Activated CD8-positive, alpha-beta memory T cell treated with anti-CD3 and anti-CD28 coated beads, Interleukin-2, amount 50 U/mL, for 4 hours (primary cell): ENCODE results near the gene BTBD7.
"Not testable (repeated sequence)": the region's sequence is repeated elsewhere in the genome, so short reads cannot be mapped to it uniquely, and the experiment has no call there.

Experiments
- DNase-seq: peaks from one replicate; pipeline ENCODE4 v3.0.0-alpha.2; 2020

Gene BTBD7, protein sequence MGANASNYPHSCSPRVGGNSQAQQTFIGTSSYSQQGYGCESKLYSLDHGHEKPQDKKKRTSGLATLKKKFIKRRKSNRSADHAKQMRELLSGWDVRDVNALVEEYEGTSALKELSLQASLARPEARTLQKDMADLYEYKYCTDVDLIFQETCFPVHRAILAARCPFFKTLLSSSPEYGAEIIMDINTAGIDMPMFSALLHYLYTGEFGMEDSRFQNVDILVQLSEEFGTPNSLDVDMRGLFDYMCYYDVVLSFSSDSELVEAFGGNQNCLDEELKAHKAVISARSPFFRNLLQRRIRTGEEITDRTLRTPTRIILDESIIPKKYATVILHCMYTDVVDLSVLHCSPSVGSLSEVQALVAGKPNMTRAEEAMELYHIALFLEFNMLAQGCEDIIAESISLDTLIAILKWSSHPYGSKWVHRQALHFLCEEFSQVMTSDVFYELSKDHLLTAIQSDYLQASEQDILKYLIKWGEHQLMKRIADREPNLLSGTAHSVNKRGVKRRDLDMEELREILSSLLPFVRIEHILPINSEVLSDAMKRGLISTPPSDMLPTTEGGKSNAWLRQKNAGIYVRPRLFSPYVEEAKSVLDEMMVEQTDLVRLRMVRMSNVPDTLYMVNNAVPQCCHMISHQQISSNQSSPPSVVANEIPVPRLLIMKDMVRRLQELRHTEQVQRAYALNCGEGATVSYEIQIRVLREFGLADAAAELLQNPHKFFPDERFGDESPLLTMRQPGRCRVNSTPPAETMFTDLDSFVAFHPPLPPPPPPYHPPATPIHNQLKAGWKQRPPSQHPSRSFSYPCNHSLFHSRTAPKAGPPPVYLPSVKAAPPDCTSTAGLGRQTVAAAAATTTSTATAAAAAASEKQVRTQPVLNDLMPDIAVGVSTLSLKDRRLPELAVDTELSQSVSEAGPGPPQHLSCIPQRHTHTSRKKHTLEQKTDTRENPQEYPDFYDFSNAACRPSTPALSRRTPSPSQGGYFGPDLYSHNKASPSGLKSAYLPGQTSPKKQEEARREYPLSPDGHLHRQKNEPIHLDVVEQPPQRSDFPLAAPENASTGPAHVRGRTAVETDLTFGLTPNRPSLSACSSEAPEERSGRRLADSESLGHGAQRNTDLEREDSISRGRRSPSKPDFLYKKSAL

DNA sequence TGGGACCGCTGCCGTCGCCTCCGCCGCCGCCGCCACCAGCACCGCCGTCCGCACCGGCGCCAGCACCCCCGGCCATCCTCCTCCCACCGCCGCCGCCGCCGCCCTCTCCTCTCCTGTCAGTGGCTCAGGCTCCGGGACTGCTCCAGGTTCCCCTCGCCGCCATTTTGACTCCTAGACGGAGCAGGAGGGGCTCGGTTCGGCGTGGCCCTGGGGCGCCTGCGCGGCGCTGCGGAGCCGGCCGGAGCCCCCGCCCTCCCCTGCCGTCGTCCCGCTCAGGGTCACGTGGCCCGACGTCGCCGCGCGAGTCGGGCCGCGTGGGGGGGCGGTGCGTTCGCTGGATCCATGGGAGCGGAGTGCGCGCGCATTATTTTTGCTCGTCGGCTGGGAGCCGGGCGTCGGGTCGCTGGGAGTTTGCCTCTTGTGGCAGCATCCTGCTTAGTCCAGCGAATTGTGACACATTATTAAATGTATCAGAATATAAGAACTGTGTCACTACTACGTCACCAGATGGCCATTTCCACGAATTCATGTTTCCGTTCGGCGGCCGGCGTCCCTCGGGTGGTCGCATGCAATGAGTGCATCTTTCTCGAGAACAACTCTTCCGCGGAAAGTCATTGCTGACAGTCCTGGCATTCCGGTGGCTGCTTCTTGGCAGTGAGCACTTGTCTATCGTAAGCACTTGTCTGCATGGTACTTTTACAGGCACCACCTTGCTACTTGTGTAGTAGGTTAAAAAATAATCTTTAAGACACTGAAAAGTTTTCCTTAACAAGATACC, at the start of gene BTBD7:
TSS of gene BTBD7 (minus strand) at position 184 of the 778 bp plus-strand sequence. CDS start 36,985 bp downstream, outside the sequence.
- peak; percentile 96 for DNase-seq

DNA sequence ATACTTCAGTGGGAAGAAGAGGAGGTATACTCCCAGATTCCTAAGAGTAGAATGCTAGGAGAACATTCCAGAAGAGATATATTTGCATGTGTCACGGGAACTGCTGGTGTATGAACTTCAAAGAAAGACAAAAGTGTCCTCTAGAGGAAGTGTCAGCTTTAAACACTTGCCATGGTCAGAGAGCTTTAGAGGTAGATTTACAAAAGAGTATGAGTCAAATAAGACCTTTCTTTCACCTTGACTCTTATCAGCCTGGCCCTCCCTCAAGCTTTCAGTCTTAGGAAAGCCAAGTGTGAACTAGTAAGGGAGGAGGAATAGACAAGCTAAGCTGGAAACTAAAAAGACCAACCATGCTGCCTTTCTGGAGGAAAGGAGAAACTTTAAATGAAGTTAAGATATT, 48.8 kb upstream of the BTBD7 start:
- DNase-seq: no peak

DNA sequence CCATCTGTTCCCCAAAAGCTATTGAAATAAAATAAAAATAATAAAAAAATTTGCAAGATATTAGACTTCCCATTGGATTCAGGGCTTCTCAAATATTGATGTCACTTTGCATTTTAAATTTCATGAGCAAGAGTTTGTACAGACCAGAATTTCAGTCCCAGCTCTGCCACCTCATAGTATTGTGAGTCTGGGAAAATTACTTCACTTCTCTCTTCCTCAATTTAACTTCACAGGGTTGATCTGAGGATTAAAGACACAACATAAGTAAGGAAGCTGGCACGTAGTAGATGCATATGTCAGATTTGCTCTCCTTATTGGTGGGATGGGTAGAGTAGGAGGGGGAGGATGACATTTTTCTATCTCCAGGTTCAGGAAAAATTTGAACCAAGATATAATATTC, 47.0 kb upstream of the BTBD7 start:
- DNase-seq: no peak

DNA sequence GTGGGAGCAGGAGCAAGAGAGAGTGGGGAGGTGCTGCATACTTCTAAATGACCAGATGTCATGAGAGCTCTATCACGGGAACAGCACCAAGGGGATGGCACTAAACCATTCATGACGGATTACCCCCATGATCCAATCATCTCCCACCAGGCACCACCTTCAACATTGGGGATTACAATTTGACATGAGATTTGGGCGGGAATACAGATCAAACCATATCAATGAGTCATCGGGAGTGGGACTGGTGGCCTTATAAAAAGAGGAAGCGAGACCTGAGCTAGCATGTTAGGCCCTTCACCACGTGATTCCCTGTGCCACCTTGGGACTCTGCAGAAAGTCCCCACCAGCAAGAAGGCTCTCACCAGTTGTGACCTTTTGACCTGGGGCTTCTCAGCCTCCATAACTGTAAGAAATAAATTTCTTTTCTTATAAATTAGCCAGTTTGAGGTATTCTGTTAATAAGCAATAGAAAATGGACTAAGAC, 42.9 kb upstream of the BTBD7 start:
- DNase-seq: no peak

DNA sequence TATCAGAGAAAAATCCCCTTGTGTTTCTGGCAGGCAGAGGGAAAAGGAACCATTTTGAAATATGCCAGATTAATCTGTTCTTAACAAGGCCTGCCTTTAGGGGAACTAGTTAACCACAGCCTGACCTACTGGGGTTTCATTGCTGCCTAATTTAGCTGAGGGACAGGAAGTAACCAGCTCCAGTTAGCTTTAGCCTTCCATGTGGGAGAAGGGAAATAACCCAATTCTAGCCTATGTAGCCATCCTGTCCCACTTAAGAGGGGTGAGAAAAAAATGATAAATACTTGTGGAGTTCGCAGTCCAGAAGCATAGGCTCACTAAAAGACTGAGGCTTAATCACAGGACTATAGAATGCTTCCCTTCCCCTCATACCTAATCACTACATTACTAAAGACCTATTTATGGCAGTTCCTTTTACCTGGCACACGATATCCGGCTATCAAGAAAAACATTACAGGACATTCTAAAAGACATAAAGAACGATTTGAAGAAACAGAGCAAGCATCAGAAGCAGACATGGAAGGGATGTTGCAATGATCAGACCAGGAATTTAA, 37.0 kb upstream of the BTBD7 start:
- no peak for DNase-seq

DNA sequence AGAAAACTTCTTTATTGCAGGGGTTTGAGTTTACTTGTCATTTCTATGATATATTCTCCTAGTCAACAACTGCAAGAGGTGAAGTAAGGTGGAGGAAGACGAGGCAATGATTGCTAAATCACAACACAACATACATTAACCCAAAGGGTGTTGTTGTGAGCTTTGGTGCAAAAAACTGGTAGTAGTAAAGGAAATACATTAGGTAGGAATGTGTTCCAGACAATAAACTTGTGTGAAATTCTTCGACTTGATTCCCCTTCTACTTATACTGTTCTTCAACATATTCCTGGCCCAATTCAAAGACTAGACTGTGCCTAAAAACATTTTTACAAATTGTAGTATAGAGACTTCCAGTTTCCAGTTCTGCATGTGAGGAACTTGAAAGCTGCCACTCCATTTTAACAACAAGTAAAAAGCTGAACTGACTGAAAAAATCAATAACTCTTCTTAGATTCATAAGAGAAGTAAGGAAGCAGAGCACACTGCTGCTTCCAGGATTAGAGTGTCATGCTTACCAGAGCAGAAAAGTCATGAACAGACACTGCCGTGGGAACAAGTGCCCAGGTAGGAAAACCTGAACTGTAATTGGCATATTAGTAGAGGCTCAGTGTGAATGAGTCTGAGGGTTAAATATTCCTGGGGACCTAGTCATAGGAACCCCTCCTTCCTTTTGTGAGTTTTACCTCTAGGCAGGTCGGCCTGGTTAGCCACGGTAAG, 36.3 kb upstream of the BTBD7 start:
- DNase-seq: no peak

DNA sequence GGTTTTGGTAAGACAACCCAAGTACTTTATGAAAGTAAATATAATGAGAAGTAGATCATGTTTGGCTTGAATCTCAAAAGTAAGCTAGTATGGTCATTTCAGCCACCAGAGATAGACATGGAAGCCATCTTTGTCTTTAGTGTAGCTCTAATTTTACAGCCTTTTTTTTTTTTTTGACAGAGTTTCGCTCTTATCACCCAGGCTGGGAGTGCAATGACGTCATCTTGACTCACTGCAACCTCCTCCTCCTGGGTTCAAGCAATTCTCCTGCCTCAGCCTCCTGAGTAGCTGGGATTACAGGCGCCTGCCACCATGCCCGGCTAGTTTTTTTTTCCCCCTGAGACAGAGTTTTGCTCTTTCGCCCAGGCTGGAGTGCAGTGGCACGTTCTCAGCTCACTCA, 22.0 kb upstream of the BTBD7 start:
- DNase-seq: not testable (repeated sequence)

DNA sequence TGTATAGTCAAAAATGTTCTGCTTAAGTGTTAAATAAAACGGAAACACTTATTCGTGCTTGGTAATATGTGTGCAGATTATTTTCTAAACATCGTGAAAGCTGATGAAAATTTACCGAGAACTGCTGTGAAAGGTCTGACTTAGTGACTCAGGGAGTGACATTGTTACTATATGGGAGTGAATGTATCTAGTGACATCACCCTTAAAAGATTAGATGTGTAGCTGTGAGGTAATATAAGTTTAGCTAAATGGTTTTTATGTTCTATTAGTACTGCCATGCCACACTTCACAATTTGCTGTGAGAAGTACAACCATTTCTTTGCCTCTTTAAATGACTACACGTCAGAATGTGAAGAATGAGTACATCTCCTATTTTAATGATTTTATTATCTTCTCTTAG, 15.5 kb upstream of the BTBD7 start:
- no peak for DNase-seq

DNA sequence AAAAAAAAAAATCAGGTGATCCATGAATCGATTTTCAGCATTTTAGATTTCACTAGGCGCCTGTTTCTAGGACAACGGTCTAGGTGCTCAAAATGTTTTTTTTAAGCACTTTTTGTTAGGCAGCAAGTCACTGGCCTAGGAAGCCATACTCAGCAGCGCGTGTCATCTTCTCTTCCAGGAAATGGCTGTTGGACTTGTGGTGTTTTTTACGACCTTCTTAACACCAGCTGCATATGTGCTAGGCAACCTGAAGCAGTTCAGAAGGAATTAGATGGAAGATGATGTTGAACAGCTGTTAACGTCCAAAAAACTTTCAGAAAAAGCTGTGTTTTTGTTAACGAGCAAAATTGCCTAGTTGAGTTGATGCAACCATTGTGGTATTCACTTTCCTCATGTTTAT, 15.0 kb upstream of the BTBD7 start:
- DNase-seq: no peak

DNA sequence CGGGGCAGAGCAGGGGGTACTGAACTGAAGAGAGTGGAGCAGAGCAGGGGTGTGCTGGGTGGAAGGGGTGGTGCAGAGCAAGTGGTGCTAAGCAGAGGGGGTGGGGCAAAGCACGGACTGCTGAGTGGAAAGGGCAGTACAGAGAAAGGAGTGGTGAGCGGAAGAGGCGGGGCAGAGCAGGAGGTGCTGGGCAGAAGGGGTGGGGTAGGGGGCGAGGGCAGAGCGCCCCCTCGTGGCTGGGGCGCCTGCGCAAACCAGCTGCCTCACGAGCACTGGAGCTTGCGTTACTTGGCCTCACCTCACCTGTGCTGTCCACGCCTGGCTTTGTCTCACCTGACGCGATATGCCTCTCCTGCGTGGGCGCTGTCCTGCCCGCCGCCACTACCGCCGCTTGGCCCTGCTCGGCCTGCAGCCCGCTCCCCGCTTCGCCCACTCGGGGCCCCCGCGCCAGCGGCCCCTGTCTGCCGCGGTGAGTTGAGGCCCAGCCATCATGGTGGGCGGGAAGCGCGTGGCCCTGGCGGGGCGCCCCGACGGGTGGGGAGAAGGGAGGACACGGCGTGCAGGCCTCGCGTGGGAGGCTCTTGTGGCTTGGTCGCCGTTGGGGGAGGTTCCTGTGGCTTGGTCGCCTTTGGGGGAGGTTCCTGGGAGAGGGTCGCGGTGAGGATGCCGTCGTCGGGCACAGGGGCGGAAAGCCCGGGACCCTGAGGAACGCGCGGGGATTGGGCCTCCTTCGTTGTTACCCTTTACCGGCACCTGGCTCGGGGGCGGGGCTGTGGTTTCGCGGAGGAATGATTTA, 14.3 kb upstream of the BTBD7 start, which contains the start of gene COX8C:
TSS of gene COX8C (plus strand) at position 257 of the 796 bp plus-strand sequence. CDS start at position 344, 87 bp downstream.
- DNase-seq: no peak

DNA sequence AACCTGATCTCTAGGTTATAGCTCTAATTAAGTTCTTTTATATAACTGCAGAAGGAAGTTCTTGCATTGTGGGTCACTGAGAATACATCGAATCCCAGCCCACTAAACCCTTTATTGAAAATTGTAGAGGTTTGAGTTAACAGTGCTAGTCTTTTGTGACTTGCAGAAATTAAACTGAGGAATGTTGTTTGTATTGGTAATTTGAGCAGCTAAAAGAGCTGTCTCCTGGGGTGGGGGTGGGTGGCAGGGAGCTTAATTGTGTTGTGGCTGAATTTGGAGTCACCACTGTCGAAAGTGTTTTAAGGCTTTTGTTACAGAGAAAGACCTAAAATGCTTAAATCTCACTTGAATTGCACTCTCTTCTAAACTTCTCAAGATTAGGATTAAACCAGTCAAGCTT, 11.0 kb upstream of the BTBD7 start:
- DNase-seq: no peak

DNA sequence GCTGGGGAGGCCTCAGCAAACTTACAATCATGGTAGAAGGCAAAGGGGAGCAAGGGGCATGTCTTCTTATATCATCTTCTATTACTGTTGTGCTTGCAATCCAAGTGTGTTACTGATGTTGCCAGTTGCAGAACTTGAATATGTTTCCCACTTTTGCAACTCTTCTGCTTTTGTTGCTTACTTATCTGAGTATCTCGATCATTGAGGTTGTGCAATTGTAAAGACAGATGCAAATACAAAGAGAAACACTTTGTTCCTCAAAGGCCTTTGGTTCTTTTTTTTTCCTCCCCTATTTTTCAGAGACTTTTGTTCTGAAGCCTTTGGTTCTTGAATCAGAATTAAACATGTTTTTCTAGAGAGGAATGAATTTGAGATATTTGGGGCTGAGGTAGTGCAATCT, 10.4 kb upstream of the BTBD7 start:
- no peak for DNase-seq

DNA sequence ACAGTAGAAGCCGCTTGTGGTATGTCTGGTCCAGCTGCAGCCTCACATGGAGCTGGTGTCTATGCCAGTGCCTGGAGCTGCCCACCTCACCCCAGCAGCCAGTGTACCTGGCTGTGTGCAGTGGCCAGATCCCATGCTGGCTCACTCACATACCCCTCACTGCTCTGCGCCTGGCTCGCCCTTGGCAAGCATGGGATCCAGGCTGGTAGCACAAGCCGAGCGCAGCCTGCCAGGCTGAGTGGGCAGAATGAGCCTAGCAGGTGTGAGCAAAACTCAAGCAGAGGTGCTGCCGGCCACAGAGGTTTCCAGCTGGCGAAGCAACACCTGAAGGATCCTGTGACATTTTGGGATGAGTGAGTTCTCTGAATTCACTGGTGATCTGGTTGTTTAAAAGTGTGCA, 5.0 kb upstream of the BTBD7 start:
- DNase-seq: no peak

DNA sequence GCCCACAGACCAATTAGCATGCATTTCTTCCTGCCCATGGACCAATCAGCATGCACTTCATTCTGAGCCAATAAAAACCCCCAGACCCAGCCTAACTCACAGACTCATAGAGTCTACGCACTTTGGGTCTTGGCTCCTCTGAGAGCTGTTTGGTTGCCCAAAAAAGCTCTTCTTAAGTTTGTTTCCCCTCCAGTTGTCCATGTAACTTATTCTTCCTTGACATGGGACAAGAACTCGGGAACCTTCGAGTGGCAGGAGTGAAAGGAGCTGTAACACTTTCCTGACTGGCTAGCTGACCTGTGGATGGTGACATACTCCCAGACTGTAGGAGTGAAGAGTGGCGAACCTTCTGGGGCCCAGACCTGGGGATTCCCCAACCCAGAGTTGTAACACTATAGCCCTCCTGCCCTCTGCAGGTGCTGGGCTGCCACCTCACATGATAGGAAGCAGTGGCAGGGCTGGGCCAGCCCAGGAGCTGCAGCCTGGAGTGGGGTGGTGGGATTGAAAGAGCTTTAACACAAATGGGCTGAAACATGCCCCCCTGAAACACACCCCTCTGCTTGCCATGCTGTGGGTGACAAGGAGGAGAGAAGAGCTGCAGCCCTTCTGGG, 4.4 kb upstream of the BTBD7 start:
- DNase-seq: no peak

DNA sequence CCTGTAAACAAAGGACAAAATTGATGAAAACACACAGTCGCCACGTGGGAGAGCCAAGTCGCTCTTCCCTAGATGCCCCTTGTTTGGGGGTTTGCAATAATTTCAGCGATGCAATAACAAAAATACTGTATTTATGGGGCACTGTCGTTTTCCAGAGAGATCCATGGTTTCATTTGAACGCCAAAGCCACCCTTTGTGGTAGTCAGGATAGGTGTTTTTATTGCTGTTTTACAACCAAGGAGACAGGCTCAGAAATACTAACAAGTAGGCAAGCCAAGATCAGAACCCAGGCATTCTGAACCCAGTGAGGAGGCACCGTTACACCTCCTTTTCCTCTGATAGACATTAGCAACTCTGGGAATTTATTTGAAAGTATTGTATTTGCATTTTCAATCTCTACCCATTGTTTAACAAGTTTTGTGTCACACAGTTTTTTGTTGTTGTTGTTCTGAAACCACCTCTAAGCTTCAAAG, 831 bp upstream of the BTBD7 start:
- DNase-seq: no peak

DNA sequence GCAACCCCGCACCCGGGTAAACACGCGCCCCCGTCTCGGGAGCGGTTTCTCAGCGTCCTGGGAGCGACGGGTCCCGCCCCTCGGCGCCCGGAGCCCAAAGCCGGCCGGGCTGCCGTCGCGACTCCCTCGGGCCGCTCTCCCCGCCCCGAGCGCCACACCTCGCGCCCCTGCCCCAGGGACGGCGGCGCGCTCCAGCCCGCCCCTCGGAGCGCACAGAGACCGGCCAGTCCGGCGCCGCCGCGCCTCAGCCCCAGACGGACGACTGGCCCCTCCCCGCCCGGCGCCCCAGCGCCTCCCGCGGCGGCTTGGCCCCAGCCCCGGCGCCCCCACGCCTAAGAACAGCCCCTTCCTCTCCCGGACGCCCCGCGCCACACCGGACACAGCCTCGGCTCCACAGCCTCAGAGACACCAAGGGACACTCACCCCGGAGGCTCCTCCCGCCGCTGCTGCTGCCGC, 411 bp downstream of the BTBD7 start:
- DNase-seq: peak; percentile 24

DNA sequence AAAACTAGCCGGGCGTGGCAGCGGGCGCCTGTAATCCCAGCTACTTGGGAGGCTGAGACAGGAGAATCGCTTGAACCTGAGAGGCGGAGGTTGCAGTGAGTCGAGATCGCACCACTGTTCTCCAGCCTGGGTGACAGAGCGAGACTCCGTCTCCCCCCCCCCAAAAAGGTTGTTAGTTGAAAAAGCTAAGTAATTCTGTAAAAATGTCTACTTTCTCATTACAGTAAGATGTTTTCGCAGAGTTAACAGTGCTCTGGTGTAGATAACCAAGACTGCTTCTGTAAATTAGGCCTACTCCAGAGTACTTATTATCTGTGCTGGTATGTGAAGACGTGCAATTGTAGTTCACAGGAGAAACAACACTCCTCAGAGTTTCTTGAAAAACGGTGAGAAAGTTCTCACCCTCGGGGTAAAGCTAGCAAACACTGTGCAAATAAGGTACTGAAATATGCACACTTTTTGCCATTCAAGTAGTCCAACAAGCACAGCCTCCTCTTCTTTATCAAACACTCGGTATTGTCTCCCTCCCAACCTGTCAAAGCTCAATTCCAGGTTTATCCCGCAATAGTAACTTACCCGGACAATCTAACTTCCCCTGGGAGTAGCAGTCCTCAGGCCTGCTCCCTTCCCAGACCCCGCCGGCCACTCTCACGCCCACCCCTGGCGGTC, 974 bp downstream of the BTBD7 start:
- no peak for DNase-seq

DNA sequence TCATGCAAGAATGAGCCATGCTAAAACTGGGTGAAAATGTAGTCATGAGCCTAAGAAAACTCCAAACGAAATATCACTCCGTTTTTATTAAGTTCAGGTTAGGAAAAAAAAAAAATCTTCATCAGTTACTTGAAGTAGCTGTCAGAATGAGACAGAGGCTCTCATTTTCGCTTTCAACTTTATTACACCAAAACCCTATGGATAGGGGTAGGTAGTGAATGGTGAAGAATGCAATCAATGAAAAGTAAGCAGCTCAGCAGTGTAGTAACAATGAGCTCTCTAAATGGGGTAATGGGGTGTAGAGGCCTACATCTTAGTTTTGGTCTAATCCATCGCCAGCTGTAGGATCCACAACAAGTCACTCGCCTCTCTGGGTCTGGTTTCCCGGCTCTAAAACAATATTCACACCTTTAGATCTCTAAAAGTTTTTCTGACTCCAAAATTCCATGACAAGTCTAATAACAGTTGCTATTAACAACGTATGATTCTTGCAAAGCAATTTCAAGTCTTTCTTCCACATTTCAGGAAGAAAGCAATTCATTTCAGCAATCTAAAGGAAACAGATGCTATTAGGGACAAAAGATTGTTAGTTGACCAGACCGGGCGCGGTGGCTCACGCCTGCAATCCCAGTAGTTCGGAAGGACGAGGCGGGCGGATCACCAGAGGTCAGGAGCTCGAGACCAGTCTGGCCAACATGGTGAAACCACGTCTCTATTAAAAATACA, 1.7 kb downstream of the BTBD7 start:
- no peak for DNase-seq

DNA sequence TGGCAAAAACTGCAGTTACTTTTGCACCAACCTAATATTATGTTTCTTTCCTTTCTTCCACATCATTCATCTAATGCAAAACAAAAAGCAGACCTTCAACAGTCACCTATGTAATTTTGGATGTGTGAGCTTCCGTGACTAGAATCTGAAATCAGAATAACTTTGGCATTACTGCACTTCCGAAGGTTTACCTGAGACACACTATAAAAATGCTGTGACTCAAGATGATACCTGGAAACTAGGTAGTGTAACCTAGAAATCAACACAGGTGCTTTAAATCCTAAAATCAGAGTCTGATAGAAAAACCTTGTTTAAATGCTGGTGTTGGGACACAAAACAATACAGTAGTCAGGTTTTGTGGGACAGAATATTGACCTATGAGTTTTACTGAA, 2.2 kb downstream of the BTBD7 start:
- DNase-seq: no peak
